ENCODE data around the gene ASF1A. TPM values are rescaled to one million over a fixed set of nuclear protein-coding genes. Genes with fewer than 3 reads are reported as not detected.

Gene ASF1A
- total and polyA plus RNA-seq, 9 of the 15 experiments (the other 6 are each of a cell fraction or from before 2014, with no cell fraction given) = 31.5 to 45.3 (median 34.8) TPM

GRCh38 chr6:118902726-118903125, 8.8 kb downstream of the ASF1A start:
- TF ChIP-seq ZSCAN32 (CRISPR knock-in tag; IDR thresholded peaks at IDR 0.05) (no peak), CSDE1 (IDR thresholded peaks at IDR 0.05) (no peak), SMAD3 (CRISPR knock-in tag; conservative IDR thresholded peaks at IDR 0.05) (no peak), ZBTB26 (CRISPR knock-in tag; IDR thresholded peaks at IDR 0.05) (no peak), SUPT5H (IDR thresholded peaks at IDR 0.05) (no peak), GTF2F1 (IDR thresholded peaks at IDR 0.05; ENCODE audit: low read depth, low read length) (no peak), TFAP4 (CRISPR knock-in tag; IDR thresholded peaks at IDR 0.05; ENCODE audit: borderline replicate concordance) (no peak), COPS2 (conservative IDR thresholded peaks at IDR 0.05) (no peak)
- Histone ChIP-seq H3K36me3 (ENCODE audit: control insufficient read depth, insufficient read depth, low read length) (peaks cover 95% of the 10 kb centered on the region), H3K4me2 (ENCODE audit: insufficient read depth, low read length) (no peak overlapping the region), H3K4me1 (replicated peaks in 1 of 2; ENCODE audit: control insufficient read depth in 2 of 2, insufficient read depth in 2 of 2, low read length in 2 of 2) (peaks cover 4 to 14% of the 10 kb centered on the region in 2 experiments; a peak in 3 of 5 replicates), H3K79me2 (ENCODE audit: control insufficient read depth, insufficient read depth, low read length) (peaks cover 66% of the 10 kb centered on the region), H3K27me3 (ENCODE audit: control insufficient read depth in 2 of 2, insufficient read depth in 2 of 2, low read length in 2 of 2) (no peaks in the 10 kb centered on the region), H4K20me1 (replicated peaks; ENCODE audit: control insufficient read depth, insufficient read depth, low read length) (no peaks in the 10 kb centered on the region), H3K4me3 (no peak overlapping the region), H3K27ac (ENCODE audit: extremely low read depth, low read depth, low read length) (no peak overlapping the region), H3K9me3 (replicated peaks; ENCODE audit: control insufficient read depth, insufficient read depth, low read depth, low read length) (no peaks in the 10 kb centered on the region), H3K9ac (ENCODE audit: insufficient read depth in 1 of 2, low read depth in 2 of 2, low read length in 2 of 2) (no peak overlapping the region), H3K9me1 (ENCODE audit: control insufficient read depth, insufficient read depth, low read length) (no peaks in the 10 kb centered on the region), H2AFZ (ENCODE audit: low read depth, low read length) (no peak overlapping the region)
- FAIRE-seq = no peak
- no peak for ATAC-seq
- in situ Hi-C loops (cut with MboI) (no loop called here), intact Hi-C loops (cut with micrococcal nuclease) (no loop called here)
- ChIA-PET POLR2A (interaction anchor here (1.2 to 3.1 kb wide), 3 partner anchors 8 to 20 kb away, joined by 3 to 14 read pairs (median 3); partner anchors contain the start of gene ASF1A), CTCF (ENCODE audit: low intra/inter-chr PET ratio) (no interaction called here)
- no peak for DNase-seq (ENCODE audit: extremely low read depth in 1 of 4, low spot score in 3 of 4)
- BruUV-seq (replicated peaks) = no TSS peak
